Activated CD4-positive, alpha-beta T cell treated with anti-CD3 and anti-CD28 coated beads for 36 hours (primary cell): ENCODE results near the gene GRK1. TPM values are rescaled to one million over a fixed set of nuclear protein-coding genes. Genes with fewer than 3 reads are reported as not detected.

Experiments used
- ATAC-seq: fragments of 200-7000 bp; cut with Tn5 transposase; one replicate; pipeline ENCODE4 v1.10.0; 2021; ENCODE audit warnings: mild to moderate bottlenecking, moderate library complexity
- CTCF ChIA-PET: fragments of 350-600 bp; sonication (Branson Sonifier 250); formaldehyde crosslinking; loops from one replicate; lab custom pipeline; 2021; ENCODE audit warnings: antibody characterized with exemption; lab: Charles Lee
- POLR2A ChIA-PET: fragments of 350-600 bp; sonication (Branson Sonifier 250); formaldehyde crosslinking; loops from one replicate; lab custom pipeline; 2021; ENCODE audit warnings: antibody characterized with exemption, inconsistent platforms; lab: Charles Lee
- DNase-seq: peaks from one replicate; pipeline ENCODE4 v3.0.0-alpha.2; 2020
- H3K27ac Mint-ChIP-seq: one replicate; pipeline ENCODE4 v1.8.0; 2021; ENCODE audit warnings: mixed read lengths
- H3K27me3 Mint-ChIP-seq: one replicate; pipeline ENCODE4 v1.8.0; 2021; ENCODE audit warnings: mixed read lengths
- H3K36me3 Mint-ChIP-seq: one replicate; pipeline ENCODE4 v1.8.0; 2021; ENCODE audit warnings: low read depth, mixed read lengths
- H3K4me1 Mint-ChIP-seq: one replicate; pipeline ENCODE4 v1.8.0; 2021; ENCODE audit warnings: mixed read lengths
- H3K4me3 Mint-ChIP-seq: one replicate; pipeline ENCODE4 v1.8.0; 2021; ENCODE audit warnings: mild to moderate bottlenecking, moderate library complexity, mixed read lengths
- H3K9me3 Mint-ChIP-seq: one replicate; pipeline ENCODE4 v1.8.0; 2021; ENCODE audit warnings: low read depth, mixed read lengths
- intact Hi-C, 2 experiments: fragments of 100-400 bp; cut with DNase I in 1 of 2; cut with micrococcal nuclease in 1 of 2; formaldehyde crosslinking; loops; one replicate each; pipeline versions ENCODE4 v1.14.2 to v1.15.1; 2022 to 2024; cut with DNase I, micrococcal nuclease
- total RNA-seq, 2 experiments: library from RNA; stranded (reverse); gene quantifications; one replicate each; pipeline ENCODE4 v1.2.3, GENCODE V29; 2021

Gene GRK1
- total RNA-seq, 2 experiments from 2014 or later: 0.16 to 0.21 TPM

DNA sequence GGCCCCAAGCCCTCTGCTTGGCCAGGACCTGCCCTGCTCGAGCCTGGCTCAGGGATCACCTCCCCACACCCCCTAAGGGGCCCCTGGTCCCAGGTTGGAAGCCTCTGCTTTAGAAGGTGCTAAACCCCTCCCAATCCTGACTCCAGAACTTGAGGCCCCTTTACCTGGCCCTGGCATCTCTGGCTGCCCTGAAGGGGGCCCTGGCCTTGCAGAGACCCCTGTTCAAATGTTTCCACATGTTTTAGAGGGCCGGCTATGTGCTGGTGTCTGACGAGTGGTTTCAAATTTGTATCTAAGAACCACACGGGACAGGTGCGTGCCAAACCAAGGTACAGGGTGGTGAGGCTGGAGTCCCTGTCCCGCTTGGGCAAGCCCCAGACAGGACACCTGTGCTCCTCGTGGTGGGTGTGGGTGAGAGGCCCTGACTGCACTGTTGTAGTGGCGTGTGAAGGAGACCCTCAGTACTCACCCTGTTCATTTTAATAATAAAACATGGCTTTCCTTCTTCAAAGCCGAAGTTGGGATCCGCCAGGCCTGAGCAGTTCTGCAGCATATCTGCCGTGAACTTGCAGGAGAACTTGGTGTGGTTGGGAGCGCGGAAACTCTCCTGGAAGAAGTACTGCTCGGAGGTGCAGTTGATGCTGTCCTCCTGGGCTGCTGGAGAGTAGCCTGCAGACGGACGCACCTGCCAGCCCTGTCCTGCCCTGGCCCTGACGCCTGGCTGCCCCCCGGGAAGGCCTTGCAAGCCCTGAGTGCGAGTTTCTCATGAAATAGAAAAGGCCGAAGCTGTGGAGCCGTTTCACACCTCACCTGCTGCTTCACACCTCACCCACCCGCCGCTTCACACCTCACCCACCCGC, 14.4 kb upstream of the GRK1 start:
- ChIA-PET POLR2A (no interaction called here), CTCF (interaction anchor here (0.6 kb wide), 1 partner anchor 128 kb away, joined by 3 read pairs; no protein-coding TSS in a partner anchor)
- no peak for ATAC-seq
- no peak overlapping the region for H3K27ac Mint-ChIP-seq
- intact Hi-C loops: no loop called here
- no peak overlapping the region for H3K4me3 Mint-ChIP-seq
- peaks cover 4% of the 10 kb centered on the region for H3K36me3 Mint-ChIP-seq
- no peaks in the 10 kb centered on the region for H3K27me3 Mint-ChIP-seq
- H3K4me1 Mint-ChIP-seq: peaks cover 8% of the 10 kb centered on the region
- peak; percentile 1 for DNase-seq
- no peaks in the 10 kb centered on the region for H3K9me3 Mint-ChIP-seq

- no peak overlapping the region for H3K27ac Mint-ChIP-seq
- DNase-seq (peak; percentile 45), ATAC-seq (peak; percentile 55)
- ChIA-PET CTCF (interaction anchor here (0.6 kb wide), 1 partner anchor 129 kb away, joined by 3 read pairs; no protein-coding TSS in a partner anchor), POLR2A (no interaction called here)
- no peaks in the 10 kb centered on the region for H3K27me3 Mint-ChIP-seq
- H3K4me3 Mint-ChIP-seq: no peak overlapping the region
- intact Hi-C loops: no loop called here
- no peaks in the 10 kb centered on the region for H3K36me3 Mint-ChIP-seq
- H3K4me1 Mint-ChIP-seq: peaks cover 6% of the 10 kb centered on the region
- H3K9me3 Mint-ChIP-seq: no peaks in the 10 kb centered on the region
These were observed 13.5 kb upstream of the GRK1 start for GRCh38 chr13:113653264-113654174.

DNA sequence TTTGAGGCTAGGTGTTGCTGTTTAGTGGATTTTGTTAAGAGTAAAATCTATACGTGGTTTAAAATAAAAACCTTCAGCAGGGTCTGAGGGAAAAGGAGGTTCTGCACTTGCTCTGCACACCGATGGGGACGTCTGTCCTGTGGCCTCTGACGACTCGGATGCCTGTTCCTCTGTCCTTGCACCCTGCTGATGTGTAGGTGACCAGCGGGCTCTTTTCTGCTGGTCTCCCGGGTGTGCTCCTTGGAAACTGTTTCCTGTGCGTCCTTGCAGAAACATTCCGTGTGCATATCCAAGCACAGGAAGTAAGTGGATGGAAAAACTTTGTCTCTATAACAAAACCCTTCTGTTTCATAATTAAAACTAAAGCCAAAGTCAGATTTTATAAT, 12.9 kb upstream of the GRK1 start:
- Mint-ChIP-seq H3K27me3 (no peaks in the 10 kb centered on the region), H3K9me3 (no peaks in the 10 kb centered on the region), H3K36me3 (no peaks in the 10 kb centered on the region), H3K27ac (no peak overlapping the region), H3K4me1 (peaks cover 6% of the 10 kb centered on the region), H3K4me3 (no peak overlapping the region)
- ChIA-PET CTCF (no interaction called here), POLR2A (no interaction called here)
- DNase-seq (peak; percentile 1), ATAC-seq (no peak)
- intact Hi-C loops: no loop called here

DNA sequence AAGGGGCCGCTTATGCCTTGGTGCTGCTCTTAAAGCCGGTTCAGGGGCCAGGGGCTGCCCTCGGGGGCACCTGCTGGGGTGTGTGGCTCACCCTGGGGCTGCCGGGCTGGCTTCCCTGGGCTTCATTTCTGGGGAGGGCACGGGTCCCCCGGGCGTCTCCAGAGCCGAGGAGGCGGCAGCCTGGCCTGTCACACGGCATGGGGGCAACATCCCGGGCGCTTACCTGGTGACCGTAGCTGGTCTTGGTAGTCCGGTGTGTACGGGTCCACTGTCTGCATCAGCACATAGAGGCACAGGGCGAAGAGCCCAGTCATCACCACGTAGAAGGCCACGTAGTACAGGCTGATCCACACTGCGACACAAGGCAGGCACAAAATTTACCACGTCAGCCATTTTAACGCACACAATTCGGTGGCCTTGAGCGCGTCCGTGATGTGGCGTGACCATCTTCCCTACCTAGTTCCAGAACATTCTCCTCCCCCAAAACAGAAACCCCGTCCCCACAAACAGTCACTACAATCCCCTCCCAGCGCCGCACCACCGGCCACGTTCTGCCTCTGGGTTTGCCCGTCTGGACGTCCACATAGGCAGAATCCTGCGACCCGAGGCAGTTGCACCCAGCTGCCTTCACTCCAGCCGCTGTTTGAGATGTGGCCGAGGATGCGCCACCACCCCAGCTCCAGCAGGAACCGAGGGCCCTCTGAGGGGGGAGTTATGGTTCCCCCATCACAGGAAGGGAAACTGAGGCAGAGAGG, 12.3 kb upstream of the GRK1 start:
- ATAC-seq (no peak), DNase-seq (peak; percentile 2)
- Mint-ChIP-seq H3K4me1 (peaks cover 6% of the 10 kb centered on the region), H3K27me3 (no peaks in the 10 kb centered on the region), H3K4me3 (no peak overlapping the region), H3K27ac (no peak overlapping the region), H3K36me3 (no peaks in the 10 kb centered on the region), H3K9me3 (no peaks in the 10 kb centered on the region)
- CTCF ChIA-PET: no interaction called here
- POLR2A ChIA-PET: no interaction called here
- intact Hi-C loops: no loop called here

GRCh38 chr13:113655346-113656002, 11.5 kb upstream of the GRK1 start:
- Mint-ChIP-seq H3K4me3 (no peak overlapping the region), H3K36me3 (no peaks in the 10 kb centered on the region), H3K9me3 (no peaks in the 10 kb centered on the region), H3K4me1 (peaks cover 6% of the 10 kb centered on the region), H3K27ac (no peak overlapping the region), H3K27me3 (no peaks in the 10 kb centered on the region)
- DNase-seq: peak; percentile 1
- intact Hi-C loops: no loop called here
- ChIA-PET POLR2A (no interaction called here), CTCF (no interaction called here)
- ATAC-seq: no peak

- DNase-seq: no peak
- Mint-ChIP-seq H3K27me3 (no peaks in the 10 kb centered on the region), H3K4me3 (no peak overlapping the region), H3K4me1 (peaks cover 6% of the 10 kb centered on the region), H3K9me3 (peaks cover 4% of the 10 kb centered on the region), H3K36me3 (no peaks in the 10 kb centered on the region), H3K27ac (no peak overlapping the region)
- ATAC-seq: no peak
- intact Hi-C loops: no loop called here
- CTCF ChIA-PET: no interaction called here
- POLR2A ChIA-PET: no interaction called here
These were observed 10.9 kb upstream of the GRK1 start for GRCh38 chr13:113656003-113656588.

DNA sequence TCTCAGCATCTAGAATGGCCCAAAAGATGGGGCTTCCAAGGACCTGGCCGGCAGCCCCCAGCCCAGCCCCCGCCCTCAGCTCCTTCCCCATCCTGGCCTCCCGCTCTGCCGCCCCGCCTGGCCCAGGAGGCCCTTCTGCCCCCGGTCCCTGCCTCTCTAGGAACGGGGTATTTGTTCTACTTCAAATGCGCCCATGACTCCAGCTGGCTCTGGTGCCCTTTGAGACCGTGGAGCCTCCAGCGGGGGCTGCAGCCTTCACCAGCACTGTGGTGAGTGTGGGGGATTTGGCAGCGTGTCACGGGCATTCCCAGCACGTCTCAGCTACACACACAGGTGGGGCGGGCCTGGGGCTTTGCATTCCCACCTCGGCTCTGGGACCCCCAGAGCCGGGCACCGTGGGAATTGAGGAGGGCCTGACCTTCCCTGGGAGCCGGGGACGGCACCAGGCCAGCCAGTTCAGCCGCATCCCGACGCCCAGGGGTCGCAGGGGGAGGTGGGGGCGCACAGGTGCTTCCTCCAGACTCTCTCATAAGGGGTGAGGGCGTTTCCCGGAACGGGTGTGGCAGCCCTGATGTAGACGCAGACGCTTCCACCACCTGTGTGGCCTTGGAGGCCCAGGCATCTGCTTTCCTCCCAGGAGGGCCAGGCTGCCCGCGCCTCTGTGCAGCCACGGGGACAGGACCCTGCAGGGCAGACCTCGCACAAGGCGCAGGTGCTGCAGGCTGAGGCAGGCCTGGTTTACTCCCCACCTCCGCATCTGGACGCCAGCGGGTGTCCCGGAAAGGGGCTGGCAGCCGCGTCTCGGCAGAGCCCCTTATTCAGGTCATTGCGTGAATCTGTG, 10.0 kb upstream of the GRK1 start:
- CTCF ChIA-PET: no interaction called here
- H3K4me3 Mint-ChIP-seq: no peak overlapping the region
- peak; percentile 1 for DNase-seq
- H3K36me3 Mint-ChIP-seq: no peaks in the 10 kb centered on the region
- H3K27ac Mint-ChIP-seq: no peak overlapping the region
- H3K9me3 Mint-ChIP-seq: peaks cover 12% of the 10 kb centered on the region
- no peaks in the 10 kb centered on the region for H3K27me3 Mint-ChIP-seq
- intact Hi-C loops: no loop called here
- no peak for ATAC-seq
- peaks cover 6% of the 10 kb centered on the region for H3K4me1 Mint-ChIP-seq
- POLR2A ChIA-PET: no interaction called here

DNA sequence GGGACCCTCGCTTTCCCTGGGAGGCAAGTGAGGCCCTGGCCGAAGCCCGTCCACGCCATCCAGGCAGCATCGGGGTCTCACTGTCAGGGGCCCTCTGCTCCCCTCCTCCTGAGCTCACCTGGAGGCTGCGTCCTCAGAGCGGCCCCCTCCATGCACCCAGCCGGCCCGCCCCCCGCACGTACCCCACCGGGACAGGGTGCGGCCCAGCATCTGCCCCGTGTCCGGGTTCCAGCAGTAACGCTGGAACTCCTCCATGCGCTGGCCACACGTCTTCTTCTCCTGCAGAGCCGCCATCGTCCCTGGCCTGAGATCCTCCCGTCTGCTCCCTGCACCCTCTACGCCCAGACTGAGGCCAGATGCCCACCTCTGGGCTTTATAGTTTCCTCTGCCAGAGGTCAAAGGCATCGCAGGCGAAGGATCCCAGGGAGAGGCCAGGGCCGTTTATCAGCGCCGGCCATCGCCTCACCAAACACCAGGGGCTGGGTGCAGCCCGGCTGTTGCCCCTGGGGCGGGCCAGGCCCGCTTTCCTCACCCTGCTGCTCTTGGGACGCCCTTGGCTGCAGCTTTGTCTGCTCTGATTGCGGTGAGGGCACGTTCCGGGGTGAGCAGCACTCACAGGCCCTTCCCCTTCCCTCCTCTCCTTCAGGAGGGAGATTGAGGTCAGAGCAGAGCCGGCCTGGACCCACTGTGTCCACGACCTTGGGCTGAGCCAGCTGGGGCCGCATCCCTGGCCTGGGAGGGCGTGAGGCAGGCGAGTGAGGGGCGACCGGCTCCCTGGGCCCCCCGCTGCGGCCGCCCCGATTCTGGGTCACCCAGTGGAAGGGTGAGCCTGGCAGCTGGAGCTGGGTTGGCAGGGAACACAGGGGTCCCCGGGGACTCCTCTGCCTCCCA, 8.9 kb upstream of the GRK1 start, which contains the start of gene ATP4B:
Gene ATP4B (minus strand): TSS at position 348 of the 891 bp plus-strand sequence. CDS start 54 bp downstream, at position 294.
- no peak for ATAC-seq
- intact Hi-C loops: no loop called here
- Mint-ChIP-seq H3K9me3 (peaks cover 14% of the 10 kb centered on the region), H3K4me3 (no peak within 1 kb of the TSS), H3K27me3 (no peaks in the 10 kb centered on the region), H3K27ac (no peak within 1 kb of the TSS), H3K36me3 (no peaks in the 10 kb centered on the region), H3K4me1 (peaks cover 6% of the 10 kb centered on the region)
- POLR2A ChIA-PET: no interaction called here
- peak; percentile 1 for DNase-seq
- CTCF ChIA-PET: no interaction called here

DNA sequence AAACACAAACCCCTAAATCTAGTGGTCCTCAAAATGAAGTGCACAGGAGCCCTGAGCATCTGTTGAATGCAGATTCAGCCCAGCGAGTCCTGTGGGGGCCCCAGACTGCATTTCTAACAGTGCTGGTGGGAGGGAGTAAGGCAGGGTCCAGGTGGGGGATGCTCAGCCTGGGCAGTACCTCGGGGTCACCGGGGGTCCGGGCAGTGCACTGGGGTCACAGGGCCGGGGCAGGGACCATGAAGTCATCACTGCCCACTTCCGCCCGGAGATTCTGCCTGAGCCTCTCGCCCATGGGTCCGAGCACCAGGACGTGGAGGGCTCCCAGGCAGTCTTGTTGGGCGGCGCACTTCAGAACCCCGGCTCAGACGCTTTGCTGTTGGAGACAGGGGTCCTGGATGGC, 8.2 kb upstream of the GRK1 start:
- no peaks in the 10 kb centered on the region for H3K36me3 Mint-ChIP-seq
- peaks cover 14% of the 10 kb centered on the region for H3K9me3 Mint-ChIP-seq
- CTCF ChIA-PET: no interaction called here

More for the DNA sequence above, 8.2 kb upstream of the GRK1 start:
- ATAC-seq: no peak
- Mint-ChIP-seq H3K27ac (no peak overlapping the region), H3K27me3 (no peaks in the 10 kb centered on the region), H3K4me3 (no peak overlapping the region), H3K4me1 (peaks cover 2% of the 10 kb centered on the region)
- POLR2A ChIA-PET: no interaction called here
- intact Hi-C loops: no loop called here
- peak; percentile 1 for DNase-seq
